ENCODE measurements around the gene C16orf89. TPM values are rescaled to one million over a fixed set of nuclear protein-coding genes. Genes with fewer than 3 reads are reported as not detected.
"Not testable (repeated sequence)": the region's sequence is repeated elsewhere in the genome, so short reads cannot be mapped to it uniquely, and the experiment has no call there.

Gene C16orf89
- total RNA-seq, 4 donors from 2014 or later, result 3.8 to 16.6 (median 7.1) TPM

DNA sequence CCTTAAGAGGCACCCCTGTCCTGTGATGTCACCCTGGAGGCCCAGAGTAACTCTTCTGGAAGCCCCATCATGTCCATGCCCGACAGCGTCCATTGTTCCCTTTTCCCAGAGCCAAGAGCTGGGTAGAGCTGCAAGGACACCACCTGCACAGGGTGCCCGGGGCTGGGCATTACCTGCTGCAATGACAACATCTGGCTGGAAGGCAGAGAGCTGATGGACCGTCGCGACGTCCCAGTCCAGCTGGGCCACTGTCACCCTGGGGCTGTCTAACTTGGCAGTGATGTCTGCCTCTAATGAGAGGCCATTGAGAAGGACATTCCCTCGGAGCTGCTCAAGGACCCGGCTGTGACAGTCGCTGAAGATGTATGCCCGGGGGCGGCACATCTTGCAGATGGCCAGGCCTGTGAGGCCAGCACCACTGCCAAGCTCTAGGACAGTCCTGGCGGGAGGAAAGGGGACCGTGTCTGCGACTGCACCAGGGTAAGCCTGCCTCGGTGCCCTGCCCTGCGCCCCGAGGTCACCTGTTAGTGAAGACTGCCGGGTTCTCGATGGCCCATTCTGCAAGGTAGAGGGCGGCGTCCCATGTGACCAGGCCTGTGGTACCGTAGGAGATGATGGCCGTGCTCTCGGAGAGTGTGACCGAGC, 24.3 kb upstream of the C16orf89 start:
- ATAC-seq (ENCODE audit: low FRiP score); DNase-seq (ENCODE audit: low spot score): not testable (repeated sequence)

DNA sequence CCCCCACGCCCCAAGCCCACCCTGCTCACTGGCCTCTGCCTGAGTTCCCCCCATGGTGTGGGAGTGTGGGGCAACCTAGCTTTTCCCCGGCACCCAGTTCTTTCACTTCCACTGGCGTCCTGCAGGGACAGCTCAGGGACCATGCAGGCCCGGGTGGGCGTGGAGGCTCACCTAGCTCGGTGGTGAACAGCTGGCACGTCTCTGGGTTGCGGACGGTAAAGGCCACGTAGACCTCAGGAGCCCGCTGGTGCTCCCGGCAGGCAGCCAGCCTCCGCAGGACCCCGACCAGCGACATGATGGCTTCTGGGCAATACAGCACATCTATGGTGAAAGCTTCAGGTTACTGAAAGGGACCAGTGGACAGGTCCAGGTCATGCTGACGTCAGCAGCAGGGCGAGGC, 23.2 kb upstream of the C16orf89 start:
- ATAC-seq (ENCODE audit: low FRiP score); DNase-seq (ENCODE audit: low spot score): not testable (repeated sequence)

DNA sequence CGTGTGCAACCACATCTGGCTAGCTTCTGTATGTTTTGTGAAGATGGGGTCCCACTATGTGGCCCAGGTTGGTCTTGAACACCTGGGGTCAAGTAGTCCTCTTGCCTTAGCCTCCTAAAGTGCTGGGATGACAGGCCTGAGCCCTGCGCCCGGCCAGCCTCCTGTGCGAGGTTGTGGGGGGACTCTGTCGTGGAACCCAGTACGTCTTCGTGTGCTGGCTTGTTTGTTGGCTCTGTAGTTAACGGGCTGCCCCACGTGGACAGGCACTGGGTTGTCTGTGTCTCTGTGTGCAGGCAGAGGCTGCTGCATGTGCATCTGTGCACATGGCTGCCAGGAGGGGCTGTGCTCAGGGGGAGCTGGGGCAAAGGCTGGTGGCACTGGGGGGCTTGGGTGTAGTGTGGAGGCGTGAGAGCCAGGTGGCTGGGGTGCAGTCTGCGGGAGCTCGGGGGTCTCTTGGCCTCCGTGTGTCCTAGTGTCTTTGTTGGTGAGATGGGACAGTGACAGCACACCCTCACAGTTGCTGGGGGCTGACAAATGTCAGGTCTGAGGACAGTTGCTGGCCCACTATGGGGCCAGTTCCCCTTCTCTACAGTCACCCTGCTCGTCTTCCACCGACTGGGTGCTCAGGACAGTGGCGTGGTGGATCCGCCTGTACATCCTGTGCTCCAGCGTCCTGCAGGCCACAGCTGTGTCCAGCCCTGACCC, 22.5 kb upstream of the C16orf89 start:
- ATAC-seq (ENCODE audit: low FRiP score); DNase-seq (ENCODE audit: low spot score): not testable (repeated sequence)

DNA sequence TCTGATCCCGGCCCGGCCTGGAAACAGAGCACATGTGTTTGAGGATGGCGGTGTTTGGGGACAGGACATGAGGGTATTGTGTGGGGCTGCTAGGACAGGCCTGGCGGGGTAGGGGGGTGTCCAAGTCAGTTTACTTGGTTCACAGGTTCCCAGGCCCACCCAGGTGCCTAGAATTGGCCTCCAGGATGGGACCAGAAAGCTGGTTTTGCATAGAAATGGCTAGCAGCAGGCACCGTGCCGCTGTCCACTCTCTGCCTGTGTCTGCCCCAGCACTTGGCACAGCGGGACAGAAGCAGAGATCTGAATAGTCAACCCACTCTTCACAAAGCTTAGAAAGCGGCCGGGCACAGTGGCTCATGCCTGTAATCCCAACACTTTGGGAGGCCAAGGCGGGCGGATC, 20.0 kb upstream of the C16orf89 start:
- ATAC-seq (ENCODE audit: low FRiP score), result not testable (repeated sequence)

DNA sequence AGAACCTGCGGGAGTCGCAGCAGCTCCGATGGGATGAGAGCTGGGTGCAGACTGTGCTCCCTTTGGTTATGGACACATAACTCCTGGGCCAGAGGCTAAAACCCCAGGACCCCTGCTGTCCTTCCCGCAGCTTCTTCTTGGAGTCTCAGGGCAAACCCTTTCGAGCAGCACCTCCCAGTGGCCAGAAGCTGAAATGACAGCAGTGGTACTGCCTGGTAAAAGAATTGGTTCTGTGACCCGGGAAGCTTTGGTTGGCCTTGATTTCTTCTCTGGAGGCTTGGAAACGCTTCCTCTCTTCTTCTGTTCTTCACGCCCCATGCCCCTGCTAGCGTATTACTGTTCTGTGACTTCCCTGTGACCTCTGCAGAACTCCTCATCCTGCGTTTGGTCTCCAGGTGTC, 19.0 kb upstream of the C16orf89 start:
- DNase-seq (ENCODE audit: low spot score); ATAC-seq (ENCODE audit: low FRiP score): not testable (repeated sequence)

More for the DNA sequence above, 20.0 kb upstream of the C16orf89 start:
- DNase-seq (ENCODE audit: low spot score), result not testable (repeated sequence)

DNA sequence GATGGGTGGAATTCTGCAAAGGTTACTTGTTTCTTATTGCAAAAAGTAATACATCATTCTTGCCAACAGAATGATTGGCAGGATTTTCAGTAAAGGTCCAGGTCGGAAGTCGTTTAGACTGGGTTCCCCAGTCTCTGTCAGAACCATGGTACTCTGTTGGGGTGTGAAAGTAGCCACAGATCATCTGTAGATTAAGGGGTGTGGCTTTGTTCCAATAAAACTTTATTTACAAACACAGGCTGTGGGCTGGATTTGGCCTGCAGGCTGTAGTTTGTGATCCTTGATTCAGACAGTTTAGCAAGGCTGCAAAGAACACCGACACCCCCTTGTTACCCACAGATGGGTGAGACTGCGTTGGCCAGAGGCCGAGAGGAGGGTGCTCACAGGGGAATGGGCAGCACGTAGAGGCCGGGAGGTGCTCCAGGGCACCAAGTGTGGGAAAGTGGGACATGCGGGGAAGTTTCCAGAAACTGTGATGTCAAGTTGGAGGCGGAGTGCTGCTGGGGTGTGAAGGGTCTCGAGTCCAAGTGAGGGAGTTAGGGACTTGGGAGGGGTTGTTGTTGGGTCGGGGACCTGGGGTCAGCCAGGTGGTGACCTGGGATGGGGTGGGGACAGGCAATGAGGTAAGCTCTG, 18.5 kb upstream of the C16orf89 start:
- DNase-seq (ENCODE audit: low spot score); ATAC-seq (ENCODE audit: low FRiP score): not testable (repeated sequence)

DNA sequence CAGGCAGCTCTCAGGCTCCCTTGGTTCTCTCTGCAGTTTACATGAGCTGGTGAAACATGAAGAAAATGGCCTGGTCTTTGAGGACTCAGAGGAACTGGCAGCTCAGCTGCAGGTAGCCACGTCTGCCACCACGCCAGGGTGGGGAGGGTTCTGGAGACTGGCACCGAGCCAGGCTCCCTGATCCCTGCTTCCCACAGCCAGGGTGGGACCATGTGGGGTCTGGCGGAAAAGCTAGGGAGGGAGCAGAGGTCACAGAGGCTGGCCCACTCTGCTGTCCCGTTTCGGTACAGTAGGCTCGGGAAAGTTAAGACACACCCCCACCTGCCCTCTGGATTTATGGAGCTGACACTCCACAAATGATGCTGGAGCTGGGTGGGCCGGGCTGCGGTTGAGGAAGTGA, 17.9 kb upstream of the C16orf89 start:
- not testable (repeated sequence) for ATAC-seq (ENCODE audit: low FRiP score); DNase-seq (ENCODE audit: low spot score)

DNA sequence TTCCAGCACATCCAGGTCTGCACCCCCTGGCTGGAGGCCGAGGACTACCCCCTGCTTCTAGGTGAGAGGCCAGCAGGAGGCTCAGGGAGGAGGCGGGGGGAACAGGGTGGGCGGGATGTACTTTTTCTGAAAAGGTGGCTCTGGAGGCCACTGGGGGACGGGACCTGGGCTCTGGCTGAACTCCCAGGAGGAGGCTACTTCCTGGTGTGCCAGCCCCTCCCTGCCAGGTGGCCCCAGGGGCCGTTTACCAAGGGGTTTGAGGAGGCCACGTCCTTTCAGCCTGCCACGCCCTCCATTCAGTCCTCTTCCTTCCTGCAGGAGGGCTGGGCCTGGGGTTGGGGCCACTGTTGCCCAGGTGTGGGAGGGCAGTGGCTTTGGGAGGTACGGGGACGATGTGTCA, 15.2 kb upstream of the C16orf89 start:
- not testable (repeated sequence) for DNase-seq (ENCODE audit: low spot score); ATAC-seq (ENCODE audit: low FRiP score)

DNA sequence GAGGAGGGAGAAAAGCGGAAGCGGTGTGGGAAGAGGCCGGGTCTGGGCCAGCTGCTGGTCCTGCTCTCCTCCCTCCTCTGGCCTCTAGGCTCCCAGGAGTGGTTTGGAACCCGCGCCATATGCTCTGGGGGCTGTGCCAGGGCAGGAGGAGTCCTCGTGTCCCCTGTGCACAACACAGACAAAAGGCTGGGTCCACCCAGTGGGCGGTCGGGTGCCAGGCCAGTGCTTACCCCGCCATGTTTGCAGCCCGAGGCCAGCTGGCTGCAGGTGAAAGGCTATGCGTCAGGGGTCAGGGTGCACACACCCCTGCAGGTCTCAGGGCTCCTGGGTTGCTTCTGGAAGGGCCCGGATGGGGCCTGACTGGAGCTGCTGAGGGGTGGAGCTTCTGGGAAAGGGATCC, 14.7 kb upstream of the C16orf89 start:
- ATAC-seq (ENCODE audit: low FRiP score), result not testable (repeated sequence)

DNA sequence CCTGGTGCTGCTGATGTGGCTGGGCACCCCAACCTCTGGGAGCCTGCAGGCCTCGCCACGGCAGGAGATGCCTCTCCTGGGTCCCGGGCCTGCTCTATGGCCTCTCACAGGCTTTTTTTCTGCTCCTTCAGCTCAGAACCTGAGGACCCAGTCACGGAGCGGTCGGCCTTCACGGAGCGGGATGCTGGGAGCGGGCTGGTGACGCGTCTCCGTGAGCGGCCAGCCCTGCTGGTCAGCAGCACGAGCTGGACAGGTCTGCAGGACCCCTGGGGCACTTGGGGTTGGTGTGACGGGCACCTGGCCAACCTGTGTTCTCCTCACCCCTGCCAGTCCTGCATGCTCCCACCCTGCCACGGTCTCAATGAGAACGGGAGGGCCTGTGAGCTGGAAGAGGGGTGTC, 12.9 kb upstream of the C16orf89 start:
- TF ChIP-seq, protein P1, sequence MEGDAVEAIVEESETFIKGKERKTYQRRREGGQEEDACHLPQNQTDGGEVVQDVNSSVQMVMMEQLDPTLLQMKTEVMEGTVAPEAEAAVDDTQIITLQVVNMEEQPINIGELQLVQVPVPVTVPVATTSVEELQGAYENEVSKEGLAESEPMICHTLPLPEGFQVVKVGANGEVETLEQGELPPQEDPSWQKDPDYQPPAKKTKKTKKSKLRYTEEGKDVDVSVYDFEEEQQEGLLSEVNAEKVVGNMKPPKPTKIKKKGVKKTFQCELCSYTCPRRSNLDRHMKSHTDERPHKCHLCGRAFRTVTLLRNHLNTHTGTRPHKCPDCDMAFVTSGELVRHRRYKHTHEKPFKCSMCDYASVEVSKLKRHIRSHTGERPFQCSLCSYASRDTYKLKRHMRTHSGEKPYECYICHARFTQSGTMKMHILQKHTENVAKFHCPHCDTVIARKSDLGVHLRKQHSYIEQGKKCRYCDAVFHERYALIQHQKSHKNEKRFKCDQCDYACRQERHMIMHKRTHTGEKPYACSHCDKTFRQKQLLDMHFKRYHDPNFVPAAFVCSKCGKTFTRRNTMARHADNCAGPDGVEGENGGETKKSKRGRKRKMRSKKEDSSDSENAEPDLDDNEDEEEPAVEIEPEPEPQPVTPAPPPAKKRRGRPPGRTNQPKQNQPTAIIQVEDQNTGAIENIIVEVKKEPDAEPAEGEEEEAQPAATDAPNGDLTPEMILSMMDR (IDR thresholded peaks at IDR 0.05), result no peak
- ATAC-seq (ENCODE audit: low FRiP score) (no peak), DNase-seq (ENCODE audit: low spot score) (no peak)

More for the DNA sequence above, 14.7 kb upstream of the C16orf89 start:
- DNase-seq (ENCODE audit: low spot score), result not testable (repeated sequence)

DNA sequence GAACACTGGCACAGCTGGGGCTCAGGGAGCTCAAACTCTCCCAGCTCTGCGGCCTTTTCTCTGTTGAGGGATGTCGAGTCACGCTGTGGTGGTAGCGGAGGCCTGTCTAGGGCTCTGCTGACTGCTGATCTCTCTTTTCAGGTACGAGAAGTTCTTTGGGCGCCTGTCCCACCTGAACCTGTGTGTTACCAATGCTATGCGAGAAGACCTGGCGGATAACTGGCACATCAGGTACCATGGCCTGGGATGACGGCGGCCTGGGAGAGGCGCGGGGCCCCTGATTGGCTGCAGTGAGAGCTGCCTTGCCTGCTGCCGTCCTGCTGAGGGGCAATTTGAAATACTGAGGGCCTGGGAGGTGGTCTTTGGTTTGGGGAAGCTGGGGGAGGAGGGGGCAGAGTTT, 11.5 kb upstream of the C16orf89 start:
- TF ChIP-seq, protein P1 (IDR thresholded peaks at IDR 0.05), result no peak
- DNase-seq (ENCODE audit: low spot score), result no peak
- ATAC-seq (ENCODE audit: low FRiP score), result no peak

DNA sequence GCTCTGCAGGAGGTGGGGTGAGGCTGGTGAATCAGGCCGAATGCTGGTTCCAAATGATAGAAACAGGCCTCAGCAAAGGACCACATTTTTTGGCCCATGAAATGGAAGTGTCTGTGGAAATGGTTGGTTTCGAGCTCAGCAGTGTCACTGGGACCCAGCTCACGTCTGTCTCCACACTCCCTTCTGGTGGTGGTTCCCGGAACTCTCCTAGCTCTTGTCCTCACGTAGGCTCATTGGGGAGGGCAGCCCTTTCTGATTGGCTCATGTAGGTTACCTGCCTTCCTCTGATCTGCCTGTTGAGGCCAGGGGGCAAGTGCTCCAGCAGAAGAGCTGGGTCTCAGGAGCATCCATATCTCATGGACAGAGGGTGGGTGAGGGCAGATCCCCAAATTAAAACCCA, 9.9 kb upstream of the C16orf89 start:
- DNase-seq (ENCODE audit: low spot score), result no peak
- ATAC-seq (ENCODE audit: low FRiP score), result no peak
- TF ChIP-seq, protein P1 (IDR thresholded peaks at IDR 0.05), result no peak

DNA sequence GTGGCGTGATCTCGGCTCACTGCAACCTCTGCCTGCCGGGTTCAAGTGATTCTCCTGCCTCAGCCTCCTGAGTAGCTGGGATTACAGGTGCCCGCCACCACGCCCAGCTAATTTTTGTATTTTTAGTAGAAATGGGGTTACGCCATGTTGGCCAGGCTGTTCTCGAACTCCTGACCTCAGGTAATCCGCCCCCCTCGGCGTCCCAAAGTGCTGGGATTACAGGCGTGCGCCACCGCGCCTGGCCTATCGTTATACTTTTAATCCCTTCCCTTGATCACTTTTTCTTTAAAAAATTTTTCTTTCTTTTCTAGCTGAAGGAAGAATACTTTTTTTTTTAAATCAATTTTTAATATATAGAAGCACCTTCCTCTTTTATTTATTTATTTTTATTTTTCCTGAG, 8.0 kb upstream of the C16orf89 start:
- not testable (repeated sequence) for ATAC-seq (ENCODE audit: low FRiP score); DNase-seq (ENCODE audit: low spot score)

Measured in omental fat pad (tissue), 4 donors.